Spleen (tissue), 11 donors: Measurements from ENCODE around the gene RIPK3. TPM values are rescaled to one million over a fixed set of nuclear protein-coding genes. Genes with fewer than 3 reads are reported as not detected.
"Not testable (repeated sequence)": the region's sequence is repeated elsewhere in the genome, so short reads cannot be mapped to it uniquely, and the experiment has no call there.

Source experiments
- DNase-seq: peaks from one replicate; pipeline ENCODE4 v3.0.0-alpha.2; 2020
- H3K27ac ChIP-seq, 8 donors: fragments of 200-600 bp; sonication (generic) in 7 of 8; 1 replicate in 4 of 8; 2 replicates in 4 of 8; pipeline versions ENCODE4 v1.5.0 to v1.8.0; 2016 to 2021; ENCODE audit warnings: inconsistent platforms in 4 of 8, mild to moderate bottlenecking in 4 of 8, moderate library complexity in 1 of 8
- H3K27me3 ChIP-seq, 7 donors: fragments of 200-600 bp; sonication (generic) in 6 of 7; replicated peaks in 1 of 7; 1 replicate in 4 of 7; 2 replicates in 3 of 7; pipeline versions ENCODE4 v1.5.0 to v1.8.0; 2016 to 2021; ENCODE audit warnings: inconsistent platforms in 3 of 7, mild to moderate bottlenecking in 1 of 7
- H3K36me3 ChIP-seq, 6 donors: fragments of 200-600 bp; sonication (generic) in 5 of 6; 1 replicate in 4 of 6; 2 replicates in 2 of 6; pipeline versions ENCODE4 v1.5.0 to v1.8.0; 2016 to 2021; ENCODE audit warnings: inconsistent platforms in 2 of 6
- H3K4me1 ChIP-seq, 6 donors: fragments of 200-600 bp; sonication (generic) in 5 of 6; 1 replicate in 3 of 6; 2 replicates in 3 of 6; pipeline versions ENCODE4 v1.5.0 to v1.8.0; 2016 to 2021; ENCODE audit warnings: inconsistent platforms in 3 of 6
- H3K4me3 ChIP-seq, 8 donors: fragments of 200-600 bp; sonication (generic) in 7 of 8; 1 replicate in 4 of 8; 2 replicates in 4 of 8; pipeline versions ENCODE4 v1.5.0 to v1.8.0; 2016 to 2021; ENCODE audit warnings: inconsistent platforms in 4 of 8, mild to moderate bottlenecking in 4 of 8, moderate library complexity in 2 of 8
- H3K9me3 ChIP-seq, 8 donors: fragments of 200-600 bp; sonication (generic) in 7 of 8; 1 replicate in 4 of 8; 2 replicates in 4 of 8; pipeline versions ENCODE4 v1.5.0 to v1.8.0; 2016 to 2021; ENCODE audit warnings: inconsistent platforms in 4 of 8
- CTCF ChIP-seq, 11 experiments: fragments of 200-600 bp in 7 of 11; fragments of 450-650 bp in 4 of 11; sonication (generic) in 4 of 11; IDR thresholded peaks in 8 of 11; conservative IDR thresholded peaks in 3 of 11; 1 replicate in 7 of 11; 2 replicates in 4 of 11; pipeline versions ENCODE4 v1.4.0 to v1.8.0; 2016 to 2021; ENCODE audit warnings: antibody characterized with exemption in 11 of 11, inconsistent platforms in 4 of 11, mild to moderate bottlenecking in 1 of 11
- POLR2A ChIP-seq, 3 donors: fragments of 450-650 bp; IDR thresholded peaks; one replicate each; pipeline ENCODE4 v1.5.1; 2017; ENCODE audit warnings: antibody characterized with exemption in 3 of 3, mild to moderate bottlenecking in 1 of 3
- POLR2AphosphoS5 ChIP-seq, 3 donors: sonication (generic); formaldehyde crosslinking; IDR thresholded peaks; one replicate each; pipeline ENCODE4 v1.5.1; 2017; ENCODE audit warnings: antibody characterized with exemption in 3 of 3
- WGBS, 5 donors: extraction: QIAGEN DNeasy Blood & Tissue Kit in 3 of 5; methylation state at CpG; one replicate each; pipeline versions ENCODE4 v1.1.5 to v1.1.7; 2013 to 2018; 5-methylcytosine and 5-hydroxymethylcytosine counted together
- intact Hi-C: fragments of 100-400 bp; cut with DNase I; formaldehyde crosslinking; loops from one replicate; pipeline ENCODE4 v1.15.0; 2023; ENCODE audit warnings: low total_unique reads
- polyA plus RNA-seq, 3 donors: library from polyadenylated mRNA; stranded (reverse); fragments of 200-250 nt; gene quantifications; one replicate each; pipeline ENCODE4 v1.2.1, GENCODE V29; 2013
- total RNA-seq, 7 donors: library from RNA; depleted of rRNA in 3 of 7; stranded (reverse); fragments of >200 nt in 3 of 7; fragmentation: NEBNext Ultra II Directional in 4 of 7; extraction: Animal tissue kit (Norgen Biotek cat#: 25700) in 4 of 7; gene quantifications; one replicate each; pipeline versions ENCODE4 v1.1.0 to v1.2.1, GENCODE V29; 2016 to 2021
- donor health status: healthy with polysubstance abuse.
- donor health status: DM: no; HTN: no; CAD: no; lungs with moderate emphysema.
- donor health status: DM: no; HTN: no; CAD: no.
- donor health status: Bipolar disorder and iron deficiency.
- donor health status: healthy.
- donor health status: DM: no; HTN: no; CAD: no.
- donor health status: DM: yes; HTN: yes; CAD: no.

The RIPK3 gene
- total and polyA plus RNA-seq, 10 donors, result 14.0 to 42.4 (median 28.4) TPM

- intact Hi-C loops, result no loop called here
- no peak overlapping the region for H3K4me3 ChIP-seq
- TF ChIP-seq CTCF (IDR thresholded peaks at IDR 0.05 in 8 of 11, conservative IDR thresholded peaks at IDR 0.05 in 3 of 11) (no peak), POLR2AphosphoS5 (IDR thresholded peaks at IDR 0.05) (peak in 2 of 3 donors; percentile 36 to 44)
- H3K27me3 ChIP-seq, result peaks cover 0 to 33% (median 6%) of the 10 kb centered on the region in 7 donors
- WGBS, 5 donors, result 81 to 94% (median 87%) methylated on average over 12 of the region's 12 CpGs
- H3K27ac ChIP-seq, result peak overlapping the region in 2 of 8 donors; percentile 21 to 28
- H3K4me1 ChIP-seq, result peaks cover 0 to 29% (median 13%) of the 10 kb centered on the region in 6 donors
- no peaks in the 10 kb centered on the region for H3K9me3 ChIP-seq
- H3K36me3 ChIP-seq, result peaks cover 0 to 7% (median 0%) of the 10 kb centered on the region in 6 donors
- DNase-seq, result no peak
Measured at GRCh38 chr14:24372701-24373416, 33.1 kb upstream of the RIPK3 start.

- H3K4me3 ChIP-seq, intact Hi-C loops, H3K9me3 ChIP-seq, H3K36me3 ChIP-seq, DNase-seq, H3K27ac ChIP-seq: not testable (repeated sequence)
- H3K4me1 ChIP-seq, result peaks cover 8 to 42% (median 25%) of the 10 kb centered on the region in 6 donors
- peaks cover 0 to 43% (median 11%) of the 10 kb centered on the region in 7 donors for H3K27me3 ChIP-seq
- 87 to 94% (median 92%) methylated on average over 3 of the region's 3 CpGs for WGBS, 5 donors
Measured at GRCh38 chr14:24371605-24372004, 31.8 kb upstream of the RIPK3 start.

- intact Hi-C loops, result no loop called here
- Histone ChIP-seq H3K36me3 (peaks cover 0 to 7% (median 0%) of the 10 kb centered on the region in 6 donors), H3K27me3 (peaks cover 0 to 44% (median 11%) of the 10 kb centered on the region in 7 donors), H3K4me3 (no peak overlapping the region), H3K27ac (no peak overlapping the region), H3K9me3 (no peaks in the 10 kb centered on the region), H3K4me1 (peaks cover 10 to 50% (median 34%) of the 10 kb centered on the region in 6 donors)
- DNase-seq, result no peak
- no peak for TF ChIP-seq POLR2AphosphoS5 (IDR thresholded peaks at IDR 0.05)
- no peak for TF ChIP-seq CTCF (IDR thresholded peaks at IDR 0.05 in 8 of 11, conservative IDR thresholded peaks at IDR 0.05 in 3 of 11)
- no peak for TF ChIP-seq POLR2A (IDR thresholded peaks at IDR 0.05)
- 45 to 81% (median 78%) methylated on average over 1 of the region's 1 CpG for WGBS, 5 donors
Measured at GRCh38 chr14:24370748-24371147, 31.0 kb upstream of the RIPK3 start.

GRCh38 chr14:24369907-24370687 is 30.3 kb upstream of the RIPK3 start:
- intact Hi-C loops, result loop anchor here (10.0 kb wide), 1 partner anchor 45 kb away; no protein-coding TSS in a partner anchor
- Histone ChIP-seq H3K27me3 (peaks cover 0 to 50% (median 11%) of the 10 kb centered on the region in 7 donors), H3K4me1 (peaks cover 16 to 57% (median 40%) of the 10 kb centered on the region in 6 donors), H3K36me3 (peaks cover 0 to 7% (median 0%) of the 10 kb centered on the region in 6 donors), H3K27ac (no peak overlapping the region), H3K9me3 (no peaks in the 10 kb centered on the region), H3K4me3 (no peak overlapping the region)
- 89 to 93% (median 90%) methylated on average over 22 to 32 of the region's 32 CpGs for WGBS, 5 donors
- no peak for TF ChIP-seq CTCF (IDR thresholded peaks at IDR 0.05 in 8 of 11, conservative IDR thresholded peaks at IDR 0.05 in 3 of 11)
- no peak for TF ChIP-seq POLR2AphosphoS5 (IDR thresholded peaks at IDR 0.05)
- no peak for TF ChIP-seq POLR2A (IDR thresholded peaks at IDR 0.05)
- no peak for DNase-seq
